ENCODE results near the gene WDFY1.
A peak's percentile ranks its signal among the peaks of the same experiment; 100 is the strongest.

Gene WDFY1

DNA sequence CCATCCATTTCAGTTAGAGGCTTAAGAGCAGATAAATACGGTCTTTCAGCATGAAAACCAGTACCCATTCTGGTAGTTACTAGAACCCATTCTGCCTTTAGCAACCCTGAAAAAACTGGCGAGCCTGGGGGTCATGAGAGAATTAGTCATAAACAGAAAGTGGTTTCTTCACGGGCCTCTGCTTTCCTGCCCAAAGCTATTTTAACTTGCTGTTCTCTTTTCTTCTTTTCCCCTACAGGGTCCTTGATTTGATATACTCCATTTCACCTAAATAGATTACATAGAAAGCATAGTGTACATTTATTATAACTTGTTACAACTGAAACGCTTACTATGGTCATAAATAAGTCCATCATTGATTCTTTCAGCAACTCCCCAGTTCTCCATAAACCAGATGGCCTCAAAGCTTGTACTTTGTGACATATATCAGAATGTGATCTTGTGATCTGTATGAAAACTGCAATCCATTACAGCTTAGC, 48.3 kb downstream of the WDFY1 start:
- Histone ChIP-seq H3K36me3 (ENCODE audit: control insufficient read depth, low read length) (no peaks in the 10 kb centered on the region), H3K79me2 (ENCODE audit: control insufficient read depth, low read length) (no peaks in the 10 kb centered on the region), H3K4me2 (ENCODE audit: low read length) (peak overlapping the region; percentile 22), H3K4me3 (ENCODE audit: low read length) (peak overlapping the region; percentile 19; the same call in 1 of the 2 replicates), H4K20me1 (ENCODE audit: control insufficient read depth, insufficient read depth, low read depth, low read length) (no peaks in the 10 kb centered on the region), H3F3A (ENCODE audit: control insufficient read depth, insufficient read depth) (no peaks in the 10 kb centered on the region), H3K9me2 (replicated peaks; ENCODE audit: control insufficient read depth, low read length) (no peaks in the 10 kb centered on the region), H3K27me3 (ENCODE audit: control insufficient read depth, low read length) (no peaks in the 10 kb centered on the region), H3K27ac (ENCODE audit: low read depth, low read length) (no peak overlapping the region), H3K4me1 (ENCODE audit: control insufficient read depth, low read length) (peaks cover 39% of the 10 kb centered on the region), H3K9me3 (ENCODE audit: control insufficient read depth, insufficient read depth, low read length) (no peaks in the 10 kb centered on the region)
- no peak for TF ChIP-seq EZH2phosphoT487 (IDR thresholded peaks at IDR 0.05; ENCODE audit: borderline replicate concordance, low read length)
- TF ChIP-seq, protein P1, sequence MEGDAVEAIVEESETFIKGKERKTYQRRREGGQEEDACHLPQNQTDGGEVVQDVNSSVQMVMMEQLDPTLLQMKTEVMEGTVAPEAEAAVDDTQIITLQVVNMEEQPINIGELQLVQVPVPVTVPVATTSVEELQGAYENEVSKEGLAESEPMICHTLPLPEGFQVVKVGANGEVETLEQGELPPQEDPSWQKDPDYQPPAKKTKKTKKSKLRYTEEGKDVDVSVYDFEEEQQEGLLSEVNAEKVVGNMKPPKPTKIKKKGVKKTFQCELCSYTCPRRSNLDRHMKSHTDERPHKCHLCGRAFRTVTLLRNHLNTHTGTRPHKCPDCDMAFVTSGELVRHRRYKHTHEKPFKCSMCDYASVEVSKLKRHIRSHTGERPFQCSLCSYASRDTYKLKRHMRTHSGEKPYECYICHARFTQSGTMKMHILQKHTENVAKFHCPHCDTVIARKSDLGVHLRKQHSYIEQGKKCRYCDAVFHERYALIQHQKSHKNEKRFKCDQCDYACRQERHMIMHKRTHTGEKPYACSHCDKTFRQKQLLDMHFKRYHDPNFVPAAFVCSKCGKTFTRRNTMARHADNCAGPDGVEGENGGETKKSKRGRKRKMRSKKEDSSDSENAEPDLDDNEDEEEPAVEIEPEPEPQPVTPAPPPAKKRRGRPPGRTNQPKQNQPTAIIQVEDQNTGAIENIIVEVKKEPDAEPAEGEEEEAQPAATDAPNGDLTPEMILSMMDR (IDR thresholded peaks at IDR 0.05; ENCODE audit: low read depth, low read length, poor library complexity, severe bottlenecking) = no peak

DNA sequence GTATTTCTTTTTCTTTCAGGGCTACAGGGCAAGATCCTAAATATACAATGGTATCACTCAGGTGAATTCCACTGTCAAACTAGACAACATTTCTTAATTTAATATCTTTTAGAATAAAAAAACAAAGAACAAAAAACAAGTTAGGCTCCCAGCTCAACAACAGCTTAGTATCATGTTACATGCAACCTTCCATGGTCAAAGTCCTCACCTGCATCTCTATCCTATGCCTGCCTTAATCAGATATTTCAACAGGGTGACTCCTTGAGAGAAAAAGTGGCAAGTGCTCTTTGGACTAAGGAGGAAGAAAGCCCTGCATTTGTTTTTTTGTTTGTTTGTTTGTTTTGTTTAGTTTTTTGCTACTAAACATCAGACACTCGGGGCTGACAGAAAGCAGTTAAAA, 50.2 kb downstream of the WDFY1 start:
- no peaks in the 10 kb centered on the region for H3K9me3 ChIP-seq (ENCODE audit: control insufficient read depth, insufficient read depth, low read length)
- H3K4me2 ChIP-seq (ENCODE audit: low read length) = peak overlapping the region; percentile 55
- H3K36me3 ChIP-seq (ENCODE audit: control insufficient read depth, low read length) = no peaks in the 10 kb centered on the region
- H3K27ac ChIP-seq (ENCODE audit: low read depth, low read length) = no peak overlapping the region
- peaks cover 49% of the 10 kb centered on the region for H3K4me1 ChIP-seq (ENCODE audit: control insufficient read depth, low read length)
- no peaks in the 10 kb centered on the region for H3K27me3 ChIP-seq (ENCODE audit: control insufficient read depth, low read length)
- TF ChIP-seq EZH2phosphoT487 (IDR thresholded peaks at IDR 0.05; ENCODE audit: borderline replicate concordance, low read length) = no peak
- no peaks in the 10 kb centered on the region for H4K20me1 ChIP-seq (ENCODE audit: control insufficient read depth, insufficient read depth, low read depth, low read length)
- H3F3A ChIP-seq (ENCODE audit: control insufficient read depth, insufficient read depth) = no peaks in the 10 kb centered on the region
- H3K4me3 ChIP-seq (ENCODE audit: low read length) = peak overlapping the region; percentile 23; the same call in 1 of the 2 replicates
- no peaks in the 10 kb centered on the region for H3K79me2 ChIP-seq (ENCODE audit: control insufficient read depth, low read length)
- no peaks in the 10 kb centered on the region for H3K9me2 ChIP-seq (replicated peaks; ENCODE audit: control insufficient read depth, low read length)

DNA sequence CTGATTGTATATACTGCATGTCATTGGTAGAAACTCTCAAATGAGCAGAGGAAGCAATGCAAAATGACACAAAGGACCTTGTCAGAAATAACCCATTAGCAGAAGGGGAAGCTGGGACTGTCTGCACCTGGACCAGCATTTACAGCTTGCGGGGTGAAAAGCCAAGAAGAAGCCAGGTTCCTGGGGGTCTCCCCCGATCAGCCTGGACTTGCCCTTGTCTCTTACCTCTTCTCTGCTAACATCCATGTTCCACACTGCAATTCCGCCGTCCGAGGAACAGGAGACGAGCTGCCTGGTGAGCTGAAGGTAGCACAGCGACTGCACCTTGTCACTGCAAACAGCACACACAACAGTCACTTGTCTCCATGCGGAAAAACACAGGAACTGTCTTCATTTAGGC, 51.1 kb downstream of the WDFY1 start:
- Histone ChIP-seq H3F3A (ENCODE audit: control insufficient read depth, insufficient read depth) (no peaks in the 10 kb centered on the region), H3K4me2 (ENCODE audit: low read length) (peak overlapping the region; percentile 16; the same call in 1 of the 2 replicates), H4K20me1 (ENCODE audit: control insufficient read depth, insufficient read depth, low read depth, low read length) (no peaks in the 10 kb centered on the region), H3K4me1 (ENCODE audit: control insufficient read depth, low read length) (peaks cover 49% of the 10 kb centered on the region), H3K9me2 (replicated peaks; ENCODE audit: control insufficient read depth, low read length) (no peaks in the 10 kb centered on the region), H3K27me3 (ENCODE audit: control insufficient read depth, low read length) (no peaks in the 10 kb centered on the region), H3K36me3 (ENCODE audit: control insufficient read depth, low read length) (no peaks in the 10 kb centered on the region), H3K79me2 (ENCODE audit: control insufficient read depth, low read length) (no peaks in the 10 kb centered on the region), H3K9me3 (ENCODE audit: control insufficient read depth, insufficient read depth, low read length) (no peaks in the 10 kb centered on the region), H3K4me3 (ENCODE audit: low read length) (no peak overlapping the region), H3K27ac (ENCODE audit: low read depth, low read length) (no peak overlapping the region)
- TF ChIP-seq EZH2phosphoT487 (IDR thresholded peaks at IDR 0.05; ENCODE audit: borderline replicate concordance, low read length) = no peak
- TF ChIP-seq, protein P1 (IDR thresholded peaks at IDR 0.05; ENCODE audit: low read depth, low read length, poor library complexity, severe bottlenecking) = no peak

DNA sequence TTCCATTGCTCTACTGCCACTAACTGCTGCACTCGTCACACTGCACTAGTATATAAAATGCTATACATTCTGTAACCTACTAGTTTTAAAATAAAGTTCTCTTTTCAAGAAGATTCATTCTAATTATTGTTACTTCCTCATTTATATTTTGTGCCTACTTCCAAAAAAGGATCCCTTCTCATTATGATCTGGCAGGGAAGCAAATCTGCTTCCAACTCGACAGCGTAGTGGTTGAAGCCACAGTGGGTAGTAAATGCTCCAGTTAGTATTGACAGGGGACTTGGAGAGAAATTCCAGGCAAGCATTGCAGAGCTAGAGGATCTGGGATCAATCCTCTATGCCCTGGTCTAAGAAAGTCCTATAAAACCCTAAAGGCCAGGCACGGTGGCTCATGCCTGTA, 54.4 kb downstream of the WDFY1 start:
- Histone ChIP-seq H3K9me3 (ENCODE audit: control insufficient read depth, insufficient read depth, low read length) (no peaks in the 10 kb centered on the region), H3K27me3 (ENCODE audit: control insufficient read depth, low read length) (no peaks in the 10 kb centered on the region), H3K4me1 (ENCODE audit: control insufficient read depth, low read length) (peaks cover 35% of the 10 kb centered on the region), H3K27ac (ENCODE audit: low read depth, low read length) (no peak overlapping the region), H3K36me3 (ENCODE audit: control insufficient read depth, low read length) (no peaks in the 10 kb centered on the region), H3K4me2 (ENCODE audit: low read length) (no peak overlapping the region), H3K4me3 (ENCODE audit: low read length) (no peak overlapping the region), H3K79me2 (ENCODE audit: control insufficient read depth, low read length) (no peaks in the 10 kb centered on the region), H4K20me1 (ENCODE audit: control insufficient read depth, insufficient read depth, low read depth, low read length) (no peaks in the 10 kb centered on the region), H3F3A (ENCODE audit: control insufficient read depth, insufficient read depth) (no peaks in the 10 kb centered on the region), H3K9me2 (replicated peaks; ENCODE audit: control insufficient read depth, low read length) (no peaks in the 10 kb centered on the region)
- TF ChIP-seq EZH2phosphoT487 (IDR thresholded peaks at IDR 0.05; ENCODE audit: borderline replicate concordance, low read length) = no peak
- TF ChIP-seq, protein P1 (IDR thresholded peaks at IDR 0.05; ENCODE audit: low read depth, low read length, poor library complexity, severe bottlenecking) = no peak
